ENCODE data around the gene TNPO1. TPM values are rescaled to one million over a fixed set of nuclear protein-coding genes. Genes with fewer than 3 reads are reported as not detected.
"Not testable (repeated sequence)": the region's sequence is repeated elsewhere in the genome, so short reads cannot be mapped to it uniquely, and the experiment has no call there.

The TNPO1 gene
- total RNA-seq = 98.3 TPM

GRCh38 chr5:72816284-72817075 is at the start of gene TNPO1:
Gene TNPO1 (plus strand): TSS chr5:72816661. CDS start chr5:72816738, 77 bp downstream.
- intact Hi-C loops (cut with DNase I) = no loop called here
- peak; percentile 97 for ATAC-seq
- DNase-seq (ENCODE audit: low spot score) = peak; percentile 97

GRCh38 chr5:72767289-72768010 is 49.0 kb upstream of the TNPO1 start:
- ATAC-seq = no peak
- no peak for DNase-seq (ENCODE audit: low spot score)

GRCh38 chr5:72770266-72770665 is 46.2 kb upstream of the TNPO1 start:
- intact Hi-C loops (cut with DNase I) = no loop called here
- DNase-seq (ENCODE audit: low spot score) (no peak), ATAC-seq (no peak)

More at GRCh38 chr5:72767289-72768010, 49.0 kb upstream of the TNPO1 start:
- intact Hi-C loops (cut with DNase I) = no loop called here

- DNase-seq (ENCODE audit: low spot score) (no peak), ATAC-seq (no peak)
- intact Hi-C loops (cut with DNase I) = no loop called here
Measured at GRCh38 chr5:72776684-72777083, 39.8 kb upstream of the TNPO1 start.

- intact Hi-C loops (cut with DNase I) = no loop called here
- no peak for DNase-seq (ENCODE audit: low spot score)
- ATAC-seq = no peak
Measured at GRCh38 chr5:72779520-72779919, 36.9 kb upstream of the TNPO1 start.

GRCh38 chr5:72783354-72783753 is 33.1 kb upstream of the TNPO1 start:
- intact Hi-C loops (cut with DNase I) = no loop called here
- DNase-seq (ENCODE audit: low spot score) (no peak), ATAC-seq (no peak)

GRCh38 chr5:72784129-72784528 is 32.3 kb upstream of the TNPO1 start:
- no peak for DNase-seq (ENCODE audit: low spot score)
- ATAC-seq = no peak
- intact Hi-C loops (cut with DNase I) = no loop called here

GRCh38 chr5:72785801-72786200 is 30.7 kb upstream of the TNPO1 start:
- DNase-seq (ENCODE audit: low spot score) (no peak), ATAC-seq (no peak)
- intact Hi-C loops (cut with DNase I) = no loop called here

GRCh38 chr5:72786676-72787075 is 29.8 kb upstream of the TNPO1 start:
- ATAC-seq (no peak), DNase-seq (ENCODE audit: low spot score) (no peak)
- intact Hi-C loops (cut with DNase I) = no loop called here

- intact Hi-C loops (cut with DNase I) = no loop called here
- DNase-seq (ENCODE audit: low spot score) (no peak), ATAC-seq (no peak)
Measured at GRCh38 chr5:72788866-72789505, 27.5 kb upstream of the TNPO1 start.

GRCh38 chr5:72790186-72790585 is 26.3 kb upstream of the TNPO1 start:
- DNase-seq (ENCODE audit: low spot score) (no peak), ATAC-seq (peak; percentile 92)

GRCh38 chr5:72792662-72793061 is 23.8 kb upstream of the TNPO1 start:
- intact Hi-C loops (cut with DNase I); ATAC-seq; DNase-seq (ENCODE audit: low spot score): not testable (repeated sequence)

More at GRCh38 chr5:72790186-72790585, 26.3 kb upstream of the TNPO1 start:
- intact Hi-C loops (cut with DNase I) = no loop called here

GRCh38 chr5:72796001-72796400 is 20.5 kb upstream of the TNPO1 start:
- ATAC-seq = no peak
- intact Hi-C loops (cut with DNase I) = no loop called here

GRCh38 chr5:72799721-72800120 is 16.7 kb upstream of the TNPO1 start:
- intact Hi-C loops (cut with DNase I) = no loop called here
- ATAC-seq (no peak), DNase-seq (ENCODE audit: low spot score) (no peak)

More at GRCh38 chr5:72796001-72796400, 20.5 kb upstream of the TNPO1 start:
- no peak for DNase-seq (ENCODE audit: low spot score)

GRCh38 chr5:72808637-72809036 is 7.8 kb upstream of the TNPO1 start:
- ATAC-seq; DNase-seq (ENCODE audit: low spot score); intact Hi-C loops (cut with DNase I): not testable (repeated sequence)

GRCh38 chr5:72811849-72812248 is 4.6 kb upstream of the TNPO1 start:
- intact Hi-C loops (cut with DNase I) = no loop called here
- ATAC-seq = no peak
- no peak for DNase-seq (ENCODE audit: low spot score)

- DNase-seq (ENCODE audit: low spot score) (no peak), ATAC-seq (no peak)
- intact Hi-C loops (cut with DNase I) = no loop called here
Measured at GRCh38 chr5:72812488-72812887, 4.0 kb upstream of the TNPO1 start.

- ATAC-seq = no peak
- DNase-seq (ENCODE audit: low spot score) = no peak
- intact Hi-C loops (cut with DNase I) = no loop called here
Measured at GRCh38 chr5:72814104-72814503, 2.4 kb upstream of the TNPO1 start.

- intact Hi-C loops (cut with DNase I) = no loop called here
- no peak for ATAC-seq
- no peak for DNase-seq (ENCODE audit: low spot score)
Measured at GRCh38 chr5:72814864-72815263, 1.6 kb upstream of the TNPO1 start.
